ENCODE data around the gene RAB27B. TPM values are rescaled to one million over a fixed set of nuclear protein-coding genes. Genes with fewer than 3 reads are reported as not detected.
"Not testable (repeated sequence)": the region's sequence is repeated elsewhere in the genome, so short reads cannot be mapped to it uniquely, and the experiment has no call there.

Gene RAB27B
- total RNA-seq, 4 donors from 2014 or later: 0.02 to 0.20 (median 0.05) TPM; not detected in 1

- TF ChIP-seq POLR2A (IDR thresholded peaks at IDR 0.05) (no peak), CTCF (IDR thresholded peaks at IDR 0.05 in 4 of 5, conservative IDR thresholded peaks at IDR 0.05 in 1 of 5) (no peak)
- no peak for ATAC-seq
- no peaks in the 10 kb centered on the region for H3K36me3 ChIP-seq
Measured at GRCh38 chr18:54802686-54803395, 25.4 kb upstream of the RAB27B start.

GRCh38 chr18:54805571-54806334, 22.5 kb upstream of the RAB27B start:
- Histone ChIP-seq H3K4me3 (no peak overlapping the region), H3K27me3 (no peaks in the 10 kb centered on the region), H3K27ac (no peak overlapping the region), H3K36me3 (no peaks in the 10 kb centered on the region), H3K9me3 (no peaks in the 10 kb centered on the region), H3K4me1 (no peaks in the 10 kb centered on the region)
- in situ Hi-C loops (cut with MboI; ENCODE audit: low sequenced_read_pairs in 4 of 4): no loop called here
- no peak for TF ChIP-seq CTCF (IDR thresholded peaks at IDR 0.05 in 4 of 5, conservative IDR thresholded peaks at IDR 0.05 in 1 of 5)
- TF ChIP-seq POLR2A (IDR thresholded peaks at IDR 0.05): no peak
- DNase-seq (no peak), ATAC-seq (no peak)
- intact Hi-C loops (cut with DNase I; ENCODE audit: low total_unique reads): no loop called here

More at GRCh38 chr18:54802686-54803395, 25.4 kb upstream of the RAB27B start:
- in situ Hi-C loops (cut with MboI; ENCODE audit: low sequenced_read_pairs in 4 of 4) (no loop called here), intact Hi-C loops (cut with DNase I; ENCODE audit: low total_unique reads) (no loop called here)
- no peak overlapping the region for H3K27ac ChIP-seq
- no peak overlapping the region for H3K4me3 ChIP-seq
- DNase-seq: no peak
- no peaks in the 10 kb centered on the region for H3K27me3 ChIP-seq
- no peaks in the 10 kb centered on the region for H3K9me3 ChIP-seq
- no peaks in the 10 kb centered on the region for H3K4me1 ChIP-seq

- no peak overlapping the region for H3K27ac ChIP-seq
- DNase-seq: no peak
- H3K27me3 ChIP-seq: no peaks in the 10 kb centered on the region
- H3K4me1 ChIP-seq: no peaks in the 10 kb centered on the region
- no peaks in the 10 kb centered on the region for H3K36me3 ChIP-seq
- intact Hi-C loops (cut with DNase I; ENCODE audit: low total_unique reads): no loop called here
- no peak for ATAC-seq
- no peaks in the 10 kb centered on the region for H3K9me3 ChIP-seq
- no peak for TF ChIP-seq POLR2A (IDR thresholded peaks at IDR 0.05)
- H3K4me3 ChIP-seq: no peak overlapping the region
- in situ Hi-C loops (cut with MboI; ENCODE audit: low sequenced_read_pairs in 4 of 4): no loop called here
Measured at GRCh38 chr18:54806526-54806925, 21.8 kb upstream of the RAB27B start.

- no peak for ATAC-seq
- H3K4me1 ChIP-seq: no peaks in the 10 kb centered on the region
- no peaks in the 10 kb centered on the region for H3K36me3 ChIP-seq
- no peaks in the 10 kb centered on the region for H3K27me3 ChIP-seq
- in situ Hi-C loops (cut with MboI; ENCODE audit: low sequenced_read_pairs in 4 of 4): no loop called here
- intact Hi-C loops (cut with DNase I; ENCODE audit: low total_unique reads): no loop called here
- H3K27ac ChIP-seq: no peak overlapping the region
- DNase-seq: no peak
- TF ChIP-seq CTCF (IDR thresholded peaks at IDR 0.05 in 4 of 5, conservative IDR thresholded peaks at IDR 0.05 in 1 of 5) (no peak), POLR2A (IDR thresholded peaks at IDR 0.05) (no peak)
- H3K9me3 ChIP-seq: no peaks in the 10 kb centered on the region
- no peak overlapping the region for H3K4me3 ChIP-seq
Measured at GRCh38 chr18:54807303-54807702, 21.0 kb upstream of the RAB27B start.

- in situ Hi-C loops (cut with MboI; ENCODE audit: low sequenced_read_pairs in 4 of 4); H3K27me3 ChIP-seq; ATAC-seq: not testable (repeated sequence)
Measured at GRCh38 chr18:54810662-54811061, 17.6 kb upstream of the RAB27B start.

More at GRCh38 chr18:54810662-54811061, 17.6 kb upstream of the RAB27B start:
- H3K4me3 ChIP-seq; DNase-seq; H3K9me3 ChIP-seq; intact Hi-C loops (cut with DNase I; ENCODE audit: low total_unique reads); H3K36me3 ChIP-seq; H3K4me1 ChIP-seq; H3K27ac ChIP-seq: not testable (repeated sequence)
